ENCODE measurements around the gene BCR.

The BCR gene

GRCh38 chr22:23218053-23218866 is 38.0 kb downstream of the BCR start:
- DNase-seq = no peak

DNA sequence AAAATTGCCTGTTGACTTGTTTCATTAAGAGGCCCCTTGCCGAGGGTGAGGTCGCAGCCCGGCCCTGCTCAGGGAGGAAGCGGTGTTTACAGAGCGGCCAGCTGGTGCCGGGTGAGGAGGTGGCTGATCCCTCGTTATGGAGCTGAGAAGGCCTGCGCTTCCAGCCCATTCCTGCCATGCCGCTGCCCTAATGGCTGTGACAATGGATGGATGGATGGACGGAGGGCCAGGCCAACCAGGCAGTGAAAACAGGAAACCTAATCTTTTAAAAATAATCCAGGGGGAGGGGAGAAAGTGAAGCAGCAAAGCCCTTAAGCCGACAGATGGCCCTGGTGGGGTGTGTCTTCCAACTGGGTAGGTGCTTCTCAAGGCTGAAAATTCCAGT is 38.5 kb downstream of the BCR start:
- peak; percentile 71 for DNase-seq

DNA sequence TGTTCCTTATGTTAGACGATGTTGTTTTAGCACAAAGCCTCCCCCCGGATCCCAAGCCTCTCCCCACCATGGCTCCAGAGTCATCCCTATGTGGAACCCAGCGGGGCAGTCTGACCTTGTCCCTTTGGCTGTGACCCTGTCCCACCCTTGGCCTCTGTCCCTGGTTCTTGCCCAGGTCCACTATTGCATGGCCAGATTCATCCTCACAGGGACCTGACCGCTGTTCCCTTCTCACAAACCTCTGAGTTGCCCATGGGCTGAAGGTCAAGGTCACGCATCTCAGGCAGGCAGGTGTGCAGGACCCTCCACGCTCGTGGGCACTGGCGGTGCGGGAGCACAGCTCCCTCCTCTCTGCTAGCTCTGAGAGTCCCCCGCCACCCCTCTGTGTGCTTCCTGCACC is 39.0 kb downstream of the BCR start:
- DNase-seq = no peak

DNA sequence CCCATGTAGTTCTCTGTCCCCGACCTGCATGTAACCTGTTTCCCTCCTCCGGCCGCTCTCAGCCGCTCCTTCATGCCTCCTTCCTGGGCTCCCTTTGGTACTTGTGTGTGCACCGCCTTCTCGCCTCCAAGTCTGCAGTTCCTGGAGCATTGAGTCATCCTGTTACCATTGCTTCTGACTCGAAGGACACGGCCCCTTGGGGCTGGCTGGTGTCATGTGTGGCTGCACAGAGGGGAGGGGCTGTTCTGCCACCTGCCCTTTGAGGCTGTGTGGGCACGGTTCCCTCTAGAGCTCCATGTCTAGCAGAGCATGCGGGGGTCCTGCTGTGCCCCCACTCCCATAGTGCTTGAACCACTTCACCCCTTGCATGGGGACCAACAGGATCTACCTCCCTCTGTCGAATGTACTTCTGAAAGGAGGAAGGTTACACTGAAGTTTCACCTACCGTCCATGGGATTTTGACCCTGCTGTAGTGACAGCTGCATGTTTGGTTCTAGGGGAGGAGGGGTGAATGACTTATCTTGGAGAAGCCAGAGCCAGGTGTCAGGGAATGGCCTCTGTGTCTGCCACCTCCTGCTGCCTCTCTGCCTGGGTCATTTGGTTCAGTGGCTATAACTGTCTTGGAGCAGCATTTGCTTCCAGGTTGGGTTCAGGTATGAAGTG is 39.6 kb downstream of the BCR start:
- DNase-seq = peak; percentile 53

DNA sequence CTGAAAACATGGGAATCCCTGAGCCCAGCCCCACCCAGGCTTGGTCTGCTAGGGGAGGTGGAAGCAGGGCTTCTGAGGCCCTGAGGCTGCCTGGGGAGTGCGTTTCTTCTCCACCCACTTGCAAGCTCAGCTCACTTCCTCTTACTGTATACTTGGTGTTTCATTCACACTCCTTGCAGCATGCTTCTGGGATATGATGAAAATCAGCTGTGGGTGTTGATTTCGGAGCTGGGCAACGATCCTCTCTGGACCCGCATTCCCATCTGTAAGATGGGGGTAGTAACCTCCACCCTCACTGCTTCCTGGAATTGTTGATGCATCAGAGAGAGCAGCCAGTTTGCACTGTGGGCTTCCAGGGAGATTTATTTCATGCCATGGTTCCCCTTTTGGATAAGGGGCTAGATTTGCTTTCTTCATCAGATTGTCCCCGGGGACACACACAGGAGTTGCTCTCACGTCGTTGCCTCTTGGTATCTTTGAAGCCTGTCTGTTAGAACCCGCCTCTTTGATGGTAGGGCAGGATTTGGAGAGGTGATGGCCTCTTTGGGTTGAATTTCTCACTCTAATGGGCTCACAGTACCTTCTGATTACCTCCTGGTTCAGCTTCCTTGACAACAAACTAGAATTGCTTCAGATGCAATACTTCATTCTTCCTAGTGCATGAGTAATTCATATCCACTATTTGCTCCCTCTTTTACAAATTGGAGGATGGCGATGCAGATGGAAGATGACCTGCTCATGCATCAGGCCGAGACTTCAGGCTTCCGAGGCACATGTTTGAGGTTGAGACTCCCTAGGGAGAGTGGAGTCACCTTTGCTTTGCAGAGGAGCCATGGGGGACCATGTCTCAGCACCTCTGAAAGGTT is 40.4 kb downstream of the BCR start:
- peak; percentile 48 for DNase-seq

GRCh38 chr22:23221351-23221804 is 41.1 kb downstream of the BCR start:
- no peak for DNase-seq

- DNase-seq = no peak
Measured at GRCh38 chr22:23222033-23222792, 41.9 kb downstream of the BCR start.

- no peak for DNase-seq
Measured at GRCh38 chr22:23222793-23223568, 42.7 kb downstream of the BCR start.

DNA sequence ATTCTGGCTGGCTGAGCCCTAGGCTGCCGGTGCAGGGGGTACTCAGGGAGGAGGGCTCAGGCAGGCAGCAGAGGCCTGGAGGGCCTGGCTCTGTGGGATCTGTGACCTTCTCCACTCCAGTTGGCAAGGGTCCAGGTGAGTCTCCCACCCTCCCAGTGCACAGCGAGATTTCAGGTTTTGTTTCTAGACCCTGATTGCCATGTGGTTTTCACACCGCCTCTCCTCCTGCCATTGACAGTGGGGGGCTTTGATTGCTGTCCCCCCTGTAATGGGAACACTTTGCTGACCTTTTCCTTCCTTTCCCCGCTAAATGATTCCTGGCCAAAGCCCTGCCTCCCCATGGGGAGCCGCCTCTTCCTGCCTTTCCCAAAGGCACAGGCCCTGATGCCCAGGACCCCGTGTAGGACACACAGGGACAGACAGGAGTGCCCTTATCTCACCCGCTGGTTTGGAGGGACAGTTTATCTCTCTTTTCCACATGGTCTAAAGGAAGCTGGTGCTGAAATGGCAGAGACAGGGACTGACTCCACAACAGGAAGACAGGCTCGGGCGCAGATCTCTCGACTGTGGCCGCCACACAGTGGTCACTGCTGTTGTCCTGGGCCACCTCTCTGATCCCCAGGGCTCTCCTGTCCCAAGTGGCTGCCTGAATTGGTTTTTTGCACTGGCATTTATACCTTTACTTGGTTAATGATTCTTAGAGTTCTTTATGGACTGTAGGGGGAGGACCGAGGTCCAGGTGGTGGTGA is 43.4 kb downstream of the BCR start:
- DNase-seq = no peak

GRCh38 chr22:23224846-23225245 is 44.5 kb downstream of the BCR start:
- DNase-seq = no peak

- DNase-seq = no peak
Measured at GRCh38 chr22:23225337-23225723, 45.0 kb downstream of the BCR start.

DNA sequence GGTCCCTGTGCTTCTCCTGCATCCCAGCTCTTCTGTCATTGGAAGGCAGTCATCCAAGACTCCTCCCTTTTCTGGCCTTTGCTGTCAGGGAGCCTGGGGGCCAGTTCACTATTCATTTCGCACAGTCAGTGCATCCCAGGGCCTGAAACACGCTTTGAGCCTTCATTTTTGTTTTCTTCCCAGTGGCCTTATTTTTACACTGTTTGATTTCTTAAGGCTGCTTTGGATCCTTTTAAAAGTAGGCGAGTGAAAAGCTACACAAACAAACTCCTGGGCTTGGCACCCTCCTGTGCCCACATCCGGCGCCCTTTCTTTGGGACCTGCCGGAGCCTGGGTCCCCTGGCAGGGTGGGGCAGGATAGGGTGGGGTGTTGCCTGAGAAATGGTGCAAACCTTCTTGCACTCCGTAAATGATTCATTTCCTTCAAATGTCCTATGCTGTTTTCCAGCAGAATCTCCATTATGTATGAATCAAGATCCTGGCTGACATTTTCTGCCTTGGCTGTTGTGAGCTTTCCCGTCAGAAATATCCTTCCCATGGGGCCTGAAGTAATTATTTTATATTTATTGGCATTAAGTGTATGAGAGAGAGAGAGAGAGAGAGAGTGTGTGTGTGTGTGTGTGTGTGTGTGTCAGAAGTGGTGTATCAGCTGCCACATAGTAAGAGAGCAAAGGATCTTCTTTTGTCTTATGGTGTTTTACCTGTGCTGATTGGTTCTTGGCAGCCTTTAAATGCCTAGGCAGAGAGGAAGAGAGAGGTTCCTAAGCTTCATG is 45.6 kb downstream of the BCR start:
- DNase-seq = peak; percentile 61

- DNase-seq = no peak
Measured at GRCh38 chr22:23226497-23226850, 46.2 kb downstream of the BCR start.

GRCh38 chr22:23227380-23227779 is 47.1 kb downstream of the BCR start:
- DNase-seq = no peak

DNA sequence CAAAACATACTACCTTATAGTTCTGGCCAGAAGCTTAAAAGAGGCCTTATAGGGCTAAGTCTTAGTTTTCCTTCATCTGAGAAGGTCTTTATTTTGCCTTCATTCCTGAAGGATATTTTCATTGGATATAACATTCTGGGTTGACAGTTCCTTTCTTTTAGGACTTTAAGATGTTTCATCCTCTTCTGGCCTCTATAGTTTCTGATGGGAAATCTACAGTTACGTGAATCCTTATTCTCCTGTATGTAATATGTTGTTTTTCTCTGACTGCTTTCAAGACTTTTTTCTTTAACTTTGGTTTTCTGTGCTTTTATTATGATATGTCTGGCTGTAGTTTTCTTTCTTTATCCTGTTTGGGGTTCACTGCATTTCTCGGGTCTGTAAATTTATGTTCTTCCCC is 48.2 kb downstream of the BCR start:
- no peak for DNase-seq

- DNase-seq = no peak
Measured at GRCh38 chr22:23229646-23230045, 49.3 kb downstream of the BCR start.

DNA sequence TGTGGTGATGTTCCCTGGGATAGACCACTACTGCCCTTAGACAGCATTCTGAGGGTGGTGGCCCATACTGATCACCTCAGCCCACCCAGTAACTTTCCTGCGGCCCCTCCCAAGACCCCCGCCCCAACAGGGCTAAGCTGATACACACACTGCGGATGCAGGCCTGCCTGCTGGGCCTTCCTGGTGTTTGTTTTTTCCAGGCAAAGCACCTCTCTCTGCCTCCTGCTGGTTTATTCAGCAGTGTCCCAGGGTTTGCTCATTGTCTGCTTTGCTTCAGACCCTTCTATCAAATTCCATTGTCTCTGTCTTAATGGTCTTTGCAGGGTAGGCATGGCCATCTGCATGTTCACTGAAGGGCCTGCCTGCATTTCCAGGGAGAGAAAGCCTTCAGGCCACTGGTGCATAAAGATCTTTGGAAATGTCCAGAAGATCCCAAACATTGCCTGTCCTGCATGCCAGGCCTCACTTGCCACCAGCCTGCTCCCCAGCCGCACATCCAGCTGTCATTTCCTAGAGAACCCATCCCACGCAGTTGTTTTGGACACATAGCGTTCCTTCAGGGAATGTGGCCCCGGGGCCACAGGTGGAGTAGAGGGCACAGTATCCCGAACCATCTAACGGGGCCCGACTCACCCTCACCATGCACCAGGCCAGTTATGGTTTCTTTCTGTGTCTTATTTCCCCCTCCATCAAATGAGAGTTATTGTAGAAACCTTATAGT is 50.2 kb downstream of the BCR start:
- no peak for DNase-seq

GRCh38 chr22:23231471-23232093 is 51.3 kb downstream of the BCR start:
- DNase-seq = no peak

Data from HCEC 1CT (cell line).